ENCODE results near the gene SLC38A9.

The SLC38A9 gene

DNA sequence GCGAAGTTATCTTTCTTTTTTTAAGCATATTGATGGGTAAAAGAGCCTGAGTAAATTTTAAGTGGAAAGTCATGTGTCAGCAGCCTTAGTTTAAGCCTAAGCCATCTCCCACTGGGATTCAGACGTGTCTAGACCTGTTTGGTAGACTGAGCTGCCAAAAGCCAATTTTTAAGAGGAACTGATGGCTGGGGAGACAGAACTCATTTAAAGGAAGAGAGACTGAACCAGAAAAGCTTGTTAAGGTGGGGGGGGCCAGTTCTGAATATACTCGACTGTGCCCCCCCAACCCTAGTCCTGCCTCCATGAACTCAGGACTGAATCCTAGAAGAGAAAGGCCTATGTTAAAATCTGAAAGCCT lies 119.0 kb downstream of the SLC38A9 start:
- no peaks in the 10 kb centered on the region for H4K20me1 ChIP-seq (ENCODE audit: insufficient read depth, low read length)
- H2AFZ ChIP-seq (ENCODE audit: low read length): no peak overlapping the region
- no peak overlapping the region for H3K9ac ChIP-seq (ENCODE audit: low read length)
- no peaks in the 10 kb centered on the region for H3K27me3 ChIP-seq (replicated peaks; ENCODE audit: insufficient read depth, low read length)
- DNase-seq: no peak
- no peaks in the 10 kb centered on the region for H3K9me2 ChIP-seq (replicated peaks; ENCODE audit: insufficient read depth, low read length)
- no peak overlapping the region for H3K4me2 ChIP-seq (ENCODE audit: low read depth, low read length)
- no peaks in the 10 kb centered on the region for H3K36me3 ChIP-seq (replicated peaks; ENCODE audit: insufficient read depth, low read length)
- H3K79me2 ChIP-seq (ENCODE audit: low read length): no peaks in the 10 kb centered on the region
- H3K4me3 ChIP-seq (ENCODE audit: low read length): no peak overlapping the region
- no peaks in the 10 kb centered on the region for H3K4me1 ChIP-seq (ENCODE audit: low read length)
- TF ChIP-seq, protein P1, sequence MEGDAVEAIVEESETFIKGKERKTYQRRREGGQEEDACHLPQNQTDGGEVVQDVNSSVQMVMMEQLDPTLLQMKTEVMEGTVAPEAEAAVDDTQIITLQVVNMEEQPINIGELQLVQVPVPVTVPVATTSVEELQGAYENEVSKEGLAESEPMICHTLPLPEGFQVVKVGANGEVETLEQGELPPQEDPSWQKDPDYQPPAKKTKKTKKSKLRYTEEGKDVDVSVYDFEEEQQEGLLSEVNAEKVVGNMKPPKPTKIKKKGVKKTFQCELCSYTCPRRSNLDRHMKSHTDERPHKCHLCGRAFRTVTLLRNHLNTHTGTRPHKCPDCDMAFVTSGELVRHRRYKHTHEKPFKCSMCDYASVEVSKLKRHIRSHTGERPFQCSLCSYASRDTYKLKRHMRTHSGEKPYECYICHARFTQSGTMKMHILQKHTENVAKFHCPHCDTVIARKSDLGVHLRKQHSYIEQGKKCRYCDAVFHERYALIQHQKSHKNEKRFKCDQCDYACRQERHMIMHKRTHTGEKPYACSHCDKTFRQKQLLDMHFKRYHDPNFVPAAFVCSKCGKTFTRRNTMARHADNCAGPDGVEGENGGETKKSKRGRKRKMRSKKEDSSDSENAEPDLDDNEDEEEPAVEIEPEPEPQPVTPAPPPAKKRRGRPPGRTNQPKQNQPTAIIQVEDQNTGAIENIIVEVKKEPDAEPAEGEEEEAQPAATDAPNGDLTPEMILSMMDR (IDR thresholded peaks at IDR 0.05; ENCODE audit: low read length): no peak
- TF ChIP-seq EZH2 (optimal IDR thresholded peaks at IDR 0.05; ENCODE audit: low read depth, low read length): no peak
- TF ChIP-seq EZH2phosphoT487 (IDR thresholded peaks at IDR 0.05; ENCODE audit: low read length): no peak
- H3F3A ChIP-seq (ENCODE audit: insufficient read depth, low read length): no peaks in the 10 kb centered on the region
- no peaks in the 10 kb centered on the region for H3K9me3 ChIP-seq (replicated peaks; ENCODE audit: insufficient read depth, low read length)
- no peak overlapping the region for H3K27ac ChIP-seq (ENCODE audit: low read length)

DNA sequence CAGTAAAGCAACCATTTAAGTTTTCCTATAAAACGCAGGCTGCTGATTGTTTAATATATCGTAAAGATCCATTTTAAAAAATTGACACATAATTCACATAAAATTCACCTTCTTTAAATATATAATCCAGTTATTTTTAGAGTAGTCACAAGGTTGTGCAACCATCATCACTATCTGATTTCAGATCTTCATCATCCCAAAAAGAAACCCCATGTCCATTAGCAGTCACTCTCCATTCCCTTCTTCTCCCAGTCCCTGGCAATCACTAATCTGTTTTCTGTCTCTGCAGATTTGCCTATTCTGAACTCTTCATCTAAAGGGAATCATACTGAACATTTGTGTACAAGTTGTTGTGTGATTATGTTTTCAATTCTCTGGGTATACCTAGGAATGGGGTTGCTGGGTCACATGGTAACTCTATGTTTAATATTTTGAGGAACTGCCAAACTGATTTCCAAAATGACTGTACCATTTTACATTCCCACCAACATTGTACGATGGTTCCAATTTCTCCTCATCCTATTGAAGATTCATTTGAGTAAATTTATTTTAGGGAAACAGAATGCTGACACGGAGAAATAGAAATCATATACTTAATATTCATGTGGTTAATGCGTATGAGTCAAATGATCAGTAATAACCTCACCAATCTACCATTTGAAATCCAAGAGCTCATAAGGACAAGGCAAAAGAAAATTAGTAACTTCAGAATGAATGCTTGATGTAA lies 119.6 kb downstream of the SLC38A9 start:
- Histone ChIP-seq H3K27me3 (replicated peaks; ENCODE audit: insufficient read depth, low read length) (no peaks in the 10 kb centered on the region), H3K27ac (ENCODE audit: low read length) (no peak overlapping the region), H3K79me2 (ENCODE audit: low read length) (no peaks in the 10 kb centered on the region), H3K36me3 (replicated peaks; ENCODE audit: insufficient read depth, low read length) (no peaks in the 10 kb centered on the region), H3K4me1 (ENCODE audit: low read length) (no peaks in the 10 kb centered on the region), H3K9ac (ENCODE audit: low read length) (no peak overlapping the region), H3K4me3 (ENCODE audit: low read length) (no peak overlapping the region), H3K9me3 (replicated peaks; ENCODE audit: insufficient read depth, low read length) (no peaks in the 10 kb centered on the region), H3F3A (ENCODE audit: insufficient read depth, low read length) (no peaks in the 10 kb centered on the region), H4K20me1 (ENCODE audit: insufficient read depth, low read length) (no peaks in the 10 kb centered on the region), H3K9me2 (replicated peaks; ENCODE audit: insufficient read depth, low read length) (no peaks in the 10 kb centered on the region), H3K4me2 (ENCODE audit: low read depth, low read length) (no peak overlapping the region), H2AFZ (ENCODE audit: low read length) (no peak overlapping the region)
- DNase-seq: no peak
- no peak for TF ChIP-seq EZH2 (optimal IDR thresholded peaks at IDR 0.05; ENCODE audit: low read depth, low read length)
- TF ChIP-seq, protein P1 (IDR thresholded peaks at IDR 0.05; ENCODE audit: low read length): no peak
- no peak for TF ChIP-seq EZH2phosphoT487 (IDR thresholded peaks at IDR 0.05; ENCODE audit: low read length)

DNA sequence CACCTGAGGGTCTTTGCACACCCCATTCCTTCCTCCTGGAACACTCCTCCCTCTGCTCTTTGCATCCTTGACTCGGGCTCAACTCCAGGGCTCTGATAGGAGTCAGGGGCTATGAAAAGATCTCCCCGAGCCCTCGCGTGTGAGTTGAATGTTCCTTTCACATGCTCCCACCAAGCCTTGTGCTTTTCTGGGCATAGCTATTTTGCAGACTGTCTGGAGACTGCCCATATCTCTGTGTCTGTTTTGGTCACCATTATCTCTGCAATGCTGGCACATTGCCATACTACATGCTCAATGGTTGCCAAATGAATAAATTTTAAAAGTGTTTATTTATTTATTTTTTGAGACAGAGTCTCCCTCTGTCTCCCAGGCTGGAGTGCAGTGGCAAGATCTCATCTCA lies 120.4 kb downstream of the SLC38A9 start:
- H4K20me1 ChIP-seq (ENCODE audit: insufficient read depth, low read length): no peaks in the 10 kb centered on the region
- no peaks in the 10 kb centered on the region for H3K9me3 ChIP-seq (replicated peaks; ENCODE audit: insufficient read depth, low read length)

More for the DNA sequence above, 120.4 kb downstream of the SLC38A9 start:
- no peak overlapping the region for H3K27ac ChIP-seq (ENCODE audit: low read length)
- H3K79me2 ChIP-seq (ENCODE audit: low read length): no peaks in the 10 kb centered on the region
- H3K27me3 ChIP-seq (replicated peaks; ENCODE audit: insufficient read depth, low read length): no peaks in the 10 kb centered on the region
- H3K36me3 ChIP-seq (replicated peaks; ENCODE audit: insufficient read depth, low read length): no peaks in the 10 kb centered on the region
- no peak overlapping the region for H2AFZ ChIP-seq (ENCODE audit: low read length)
- H3K4me2 ChIP-seq (ENCODE audit: low read depth, low read length): no peak overlapping the region
- H3F3A ChIP-seq (ENCODE audit: insufficient read depth, low read length): no peaks in the 10 kb centered on the region
- H3K9ac ChIP-seq (ENCODE audit: low read length): no peak overlapping the region
- H3K4me1 ChIP-seq (ENCODE audit: low read length): no peaks in the 10 kb centered on the region
- no peak overlapping the region for H3K4me3 ChIP-seq (ENCODE audit: low read length)
- TF ChIP-seq, protein P1 (IDR thresholded peaks at IDR 0.05; ENCODE audit: low read length): no peak
- TF ChIP-seq EZH2 (optimal IDR thresholded peaks at IDR 0.05; ENCODE audit: low read depth, low read length) (no peak), EZH2phosphoT487 (IDR thresholded peaks at IDR 0.05; ENCODE audit: low read length) (no peak)
- DNase-seq: no peak
- H3K9me2 ChIP-seq (replicated peaks; ENCODE audit: insufficient read depth, low read length): no peaks in the 10 kb centered on the region
